GM12874 (cell line): ENCODE results near the gene ASAP2.

Source experiments
- TF ChIP-seq, protein P1 (sequence below): IDR thresholded peaks from 2 replicates; pipeline ENCODE4 v1.5.1; 2011; ENCODE audit warnings: low read depth, mild to moderate bottlenecking, control low read depth, low read length, moderate library complexity; ENCODE audit not compliant: insufficient read depth

The ASAP2 gene

GRCh38 chr2:9213477-9214051 lies 7.0 kb downstream of the ASAP2 start:
- TF ChIP-seq, protein P1, sequence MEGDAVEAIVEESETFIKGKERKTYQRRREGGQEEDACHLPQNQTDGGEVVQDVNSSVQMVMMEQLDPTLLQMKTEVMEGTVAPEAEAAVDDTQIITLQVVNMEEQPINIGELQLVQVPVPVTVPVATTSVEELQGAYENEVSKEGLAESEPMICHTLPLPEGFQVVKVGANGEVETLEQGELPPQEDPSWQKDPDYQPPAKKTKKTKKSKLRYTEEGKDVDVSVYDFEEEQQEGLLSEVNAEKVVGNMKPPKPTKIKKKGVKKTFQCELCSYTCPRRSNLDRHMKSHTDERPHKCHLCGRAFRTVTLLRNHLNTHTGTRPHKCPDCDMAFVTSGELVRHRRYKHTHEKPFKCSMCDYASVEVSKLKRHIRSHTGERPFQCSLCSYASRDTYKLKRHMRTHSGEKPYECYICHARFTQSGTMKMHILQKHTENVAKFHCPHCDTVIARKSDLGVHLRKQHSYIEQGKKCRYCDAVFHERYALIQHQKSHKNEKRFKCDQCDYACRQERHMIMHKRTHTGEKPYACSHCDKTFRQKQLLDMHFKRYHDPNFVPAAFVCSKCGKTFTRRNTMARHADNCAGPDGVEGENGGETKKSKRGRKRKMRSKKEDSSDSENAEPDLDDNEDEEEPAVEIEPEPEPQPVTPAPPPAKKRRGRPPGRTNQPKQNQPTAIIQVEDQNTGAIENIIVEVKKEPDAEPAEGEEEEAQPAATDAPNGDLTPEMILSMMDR: no peak

- TF ChIP-seq, protein P1: no peak
These were observed 8.3 kb downstream of the ASAP2 start for GRCh38 chr2:9214873-9215272.

- TF ChIP-seq, protein P1: no peak
These were observed 9.1 kb downstream of the ASAP2 start for GRCh38 chr2:9215680-9216079.

- TF ChIP-seq, protein P1: no peak
These were observed 11.5 kb downstream of the ASAP2 start for GRCh38 chr2:9217838-9218770.

DNA sequence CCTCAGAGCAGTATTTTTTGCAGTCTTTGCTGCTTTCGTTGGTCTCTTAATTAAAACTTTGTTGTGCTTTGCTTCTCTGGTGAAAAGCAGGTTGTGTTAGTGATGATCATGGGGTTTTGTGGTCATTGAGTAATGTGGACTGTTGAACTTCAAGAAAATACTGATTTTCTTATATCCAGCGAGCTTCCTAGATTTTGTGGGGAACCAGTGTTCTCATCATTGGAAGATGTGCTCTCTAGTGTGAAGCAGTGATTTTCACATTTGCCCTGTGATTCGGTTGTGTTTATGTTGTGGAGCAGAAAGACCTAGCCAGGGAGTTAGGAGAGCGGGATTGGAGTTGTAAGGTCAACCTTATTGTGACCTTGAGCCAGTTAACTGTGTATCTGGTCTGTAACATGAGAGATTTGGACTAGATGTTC lies 12.4 kb downstream of the ASAP2 start:
- TF ChIP-seq, protein P1: no peak

DNA sequence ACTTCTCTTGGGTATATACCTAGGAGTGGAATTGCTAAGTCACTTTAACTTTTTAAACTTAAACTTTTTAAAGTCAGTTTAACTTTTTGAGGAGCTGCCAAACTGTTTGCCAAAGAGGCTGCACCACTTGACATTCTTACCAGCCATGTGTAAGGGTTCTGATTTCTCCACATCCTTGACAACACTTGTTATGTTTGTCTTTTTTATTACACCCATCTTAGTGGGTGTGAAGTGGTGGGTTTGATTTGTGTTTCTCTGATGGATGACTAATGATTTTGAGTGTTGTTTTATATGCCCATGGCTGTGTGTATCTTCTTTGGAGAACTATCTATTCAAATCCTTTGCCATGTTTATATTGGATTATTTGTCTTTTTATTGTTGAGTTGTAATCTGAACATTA lies 13.6 kb downstream of the ASAP2 start:
- TF ChIP-seq, protein P1: no peak

GRCh38 chr2:9221223-9221622 lies 14.6 kb downstream of the ASAP2 start:
- TF ChIP-seq, protein P1: no peak
